ENCODE results near the gene GATAD2A. TPM values are rescaled to one million over a fixed set of nuclear protein-coding genes. Genes with fewer than 3 reads are reported as not detected.

The GATAD2A gene
- total and polyA plus RNA-seq, 7 donors: 18.5 to 65.9 (median 43.4) TPM

GRCh38 chr19:19416280-19416679, 10.8 kb downstream of the GATAD2A start:
- Histone ChIP-seq H3K27ac (no peak overlapping the region), H3K4me3 (no peak overlapping the region), H3K9me3 (no peaks in the 10 kb centered on the region), H3K27me3 (ENCODE audit: insufficient read depth in 3 of 3, low read length in 2 of 3) (no peaks in the 10 kb centered on the region), H3K36me3 (ENCODE audit: insufficient read depth in 1 of 2, low read depth in 1 of 2) (no peaks in the 10 kb centered on the region), H3K4me1 (peaks cover 43% of the 10 kb centered on the region)
- no peak for TF ChIP-seq CTCF (IDR thresholded peaks at IDR 0.05)
- peak in 3 of 4 donors; percentile 29 to 52 (median 36) for ATAC-seq
- intact Hi-C loops (cut with DNase I): loop anchor here in 1 of 2 donors (5.0 kb wide), 1 partner anchor 41 kb away; no protein-coding TSS in a partner anchor
- DNase-seq: no peak
- WGBS, 3 donors: 66 to 81% (median 76%) methylated on average over 1 of the region's 1 CpG

- Histone ChIP-seq H3K4me3 (no peak overlapping the region), H3K27me3 (ENCODE audit: insufficient read depth in 3 of 3, low read length in 2 of 3) (no peaks in the 10 kb centered on the region), H3K9me3 (no peaks in the 10 kb centered on the region), H3K36me3 (ENCODE audit: insufficient read depth in 1 of 2, low read depth in 1 of 2) (no peaks in the 10 kb centered on the region), H3K4me1 (peaks cover 46% of the 10 kb centered on the region), H3K27ac (peak overlapping the region; percentile 16)
- no peak for TF ChIP-seq CTCF (IDR thresholded peaks at IDR 0.05)
- WGBS, 3 donors: 50 to 62% (median 50%) methylated on average over 5 of the region's 5 CpGs
- ATAC-seq: no peak
- intact Hi-C loops (cut with DNase I): loop anchor here in 1 of 2 donors (5.0 kb wide), 1 partner anchor 40 kb away; no protein-coding TSS in a partner anchor
- DNase-seq: no peak
Measured at GRCh38 chr19:19417046-19417445, 11.6 kb downstream of the GATAD2A start.

- peak; percentile 57 to 74 (median 72) for ATAC-seq
- 25 to 37% (median 25%) methylated on average over 10 of the region's 10 CpGs for WGBS, 3 donors
- intact Hi-C loops (cut with DNase I): loop anchor here in 1 of 2 donors (5.0 kb wide), 1 partner anchor 40 kb away; no protein-coding TSS in a partner anchor
- Histone ChIP-seq H3K4me3 (no peak overlapping the region), H3K9me3 (no peaks in the 10 kb centered on the region), H3K27ac (peak overlapping the region; percentile 16), H3K4me1 (peaks cover 46% of the 10 kb centered on the region), H3K27me3 (ENCODE audit: insufficient read depth in 3 of 3, low read length in 2 of 3) (no peaks in the 10 kb centered on the region), H3K36me3 (ENCODE audit: insufficient read depth in 1 of 2, low read depth in 1 of 2) (no peaks in the 10 kb centered on the region)
- no peak for TF ChIP-seq CTCF (IDR thresholded peaks at IDR 0.05)
- no peak for DNase-seq
Measured at GRCh38 chr19:19417628-19418245, 12.3 kb downstream of the GATAD2A start.

GRCh38 chr19:19418555-19419260, 13.2 kb downstream of the GATAD2A start:
- H3K4me1 ChIP-seq: peaks cover 53% of the 10 kb centered on the region
- DNase-seq (no peak), ATAC-seq (peak in 3 of 4 donors; percentile 26 to 47 (median 38))
- no peak for TF ChIP-seq CTCF (IDR thresholded peaks at IDR 0.05)
- H3K4me3 ChIP-seq: no peak overlapping the region
- intact Hi-C loops (cut with DNase I): loop anchor here in 1 of 2 donors (5.0 kb wide), 1 partner anchor 39 kb away; no protein-coding TSS in a partner anchor
- WGBS, 3 donors: 40 to 48% (median 42%) methylated on average over 8 of the region's 8 CpGs
- no peak overlapping the region for H3K27ac ChIP-seq
- no peaks in the 10 kb centered on the region for H3K36me3 ChIP-seq (ENCODE audit: insufficient read depth in 1 of 2, low read depth in 1 of 2)
- no peaks in the 10 kb centered on the region for H3K9me3 ChIP-seq
- H3K27me3 ChIP-seq (ENCODE audit: insufficient read depth in 3 of 3, low read length in 2 of 3): no peaks in the 10 kb centered on the region

Measured in psoas muscle (tissue), 8 donors.